K562 (cell line): Measurements from ENCODE around the gene BNIPL. TPM values are rescaled to one million over a fixed set of nuclear protein-coding genes. Genes with fewer than 3 reads are reported as not detected.

Experiments used
- ASH1L ChIP-seq: fragments of 450-650 bp; IDR thresholded peaks from 2 replicates; pipeline ENCODE4 v1.6.1; 2018; ENCODE audit warnings: borderline replicate concordance, mild to moderate bottlenecking, low read depth; ENCODE audit not compliant: partially characterized antibody
- CBX2 ChIP-seq: fragments of 200-600 bp; sonication (generic); IDR thresholded peaks from one replicate; pipeline ENCODE4 v1.6.1; 2012; ENCODE audit warnings: mild to moderate bottlenecking, low read length, inconsistent platforms; ENCODE audit not compliant: insufficient read depth, poor library complexity, severe bottlenecking
- HINFP ChIP-seq: fragments of 450-650 bp; conservative IDR thresholded peaks from 2 replicates; pipeline ENCODE4 v1.6.1; 2016; ENCODE audit warnings: missing genetic modification characterization, low read depth, mild to moderate bottlenecking, control low read depth, missing compliant biosample characterization
- HMGXB4 ChIP-seq: sonication (generic); formaldehyde crosslinking; IDR thresholded peaks from 2 replicates; pipeline ENCODE4 v1.8.1; 2023; ENCODE audit warnings: mild to moderate bottlenecking, missing genetic modification reagents
- KDM5B ChIP-seq: fragments of 200-600 bp; sonication (generic); IDR thresholded peaks from 2 replicates; pipeline ENCODE4 v1.6.1; 2012; ENCODE audit warnings: low read depth, mild to moderate bottlenecking, moderate library complexity, low read length, control low read depth, inconsistent platforms; ENCODE audit not compliant: insufficient replicate concordance
- LARP7 ChIP-seq: fragments of 450-650 bp; IDR thresholded peaks from 2 replicates; pipeline ENCODE4 v1.6.1; 2016
- NFRKB ChIP-seq: fragments of 450-650 bp; IDR thresholded peaks from 2 replicates; pipeline ENCODE4 v1.6.1; 2016; ENCODE audit warnings: low read depth
- TBL1XR1 ChIP-seq, 2 experiments: IDR thresholded peaks; 2 replicates each; pipeline ENCODE4 v1.6.1; 2012; ENCODE audit warnings: improper control_type of control experiment in 2 of 2, low read length in 2 of 2, mild to moderate bottlenecking in 1 of 2
- USF1 ChIP-seq: sonication (generic); formaldehyde crosslinking; IDR thresholded peaks from 2 replicates; pipeline ENCODE4 v1.9.0; 2022; ENCODE audit warnings: mild to moderate bottlenecking, missing genetic modification reagents
- VEZF1 ChIP-seq: fragments of 200-800 bp; sonication (Bioruptor generic); IDR thresholded peaks from 2 replicates; pipeline ENCODE4 v1.6.1; 2017; ENCODE audit warnings: missing genetic modification characterization, missing compliant biosample characterization
- ZBTB11 ChIP-seq, 3 experiments: fragments of 200-800 bp in 1 of 3; fragments of 250-450 bp in 1 of 3; fragments of 450-650 bp in 1 of 3; sonication (Bioruptor Pico) in 1 of 3; sonication (Bioruptor generic) in 1 of 3; formaldehyde crosslinking in 1 of 3; IDR thresholded peaks; 2 replicates each; pipeline versions ENCODE4 v1.6.1 to v1.8.0; 2016 to 2022; ENCODE audit warnings: mild to moderate bottlenecking in 2 of 3, missing genetic modification characterization in 2 of 3, missing compliant biosample characterization in 1 of 3, moderate library complexity in 1 of 3
- ZBTB34 ChIP-seq: fragments of 250-450 bp; sonication (Bioruptor Pico); IDR thresholded peaks from 2 replicates; pipeline ENCODE4 v1.8.0; 2021; ENCODE audit warnings: mild to moderate bottlenecking, moderate library complexity
- ZNF511 ChIP-seq: sonication (generic); formaldehyde crosslinking; IDR thresholded peaks from 2 replicates; pipeline ENCODE4 v1.8.0; 2022; ENCODE audit warnings: mild to moderate bottlenecking, missing genetic modification reagents
- polyA plus RNA-seq, 8 experiments: library from polyadenylated mRNA; depleted of rRNA in 4 of 8; stranded (reverse) in 5 of 8; unstranded in 3 of 8; fragments of >200 nt; fragmentation: Nextera tagmentation in 2 of 8; fragmentation: Illumina TruSeq in 1 of 8; extraction: Ambion mirVana in 2 of 8; extraction: Trizol in 1 of 8; gene quantifications; 2 replicates each; pipeline versions ENCODE4 v1.2.1 to v1.2.3, GENCODE V29; 2011 to 2014; ENCODE audit warnings: inconsistent platforms in 1 of 8, missing spikeins in 1 of 8
- total RNA-seq, 7 experiments: library from RNA; depleted of rRNA in 6 of 7; stranded (reverse); fragments of >200 nt in 6 of 7; fragmentation: Illumina TruSeq in 2 of 7; extraction: Trizol in 2 of 7; gene quantifications; 2 replicates each; pipeline versions ENCODE4 v1.2.1 to v1.2.3, GENCODE V29; 2011 to 2021; ENCODE audit warnings: low replicate concordance in 1 of 7

Gene BNIPL
- total and polyA plus RNA-seq, 9 of the 15 experiments (the other 6 are each of a cell fraction or from before 2014, with no cell fraction given), result 0.08 to 1.4 (median 0.68) TPM

GRCh38 chr1:151062741-151063371 is 26.5 kb downstream of the BNIPL start (continued):
- no peak for TF ChIP-seq CBX2
- TF ChIP-seq ASH1L, result no peak
- TF ChIP-seq KDM5B, result no peak
- TF ChIP-seq HINFP, result no peak
- TF ChIP-seq VEZF1 (CRISPR knock-in tag), result peak; percentile 31; the same call in 1 of the 2 replicates
- no peak for TF ChIP-seq HMGXB4 (CRISPR knock-in tag)
- TF ChIP-seq ZNF511 (CRISPR knock-in tag), result no peak
- TF ChIP-seq ZBTB11 (CRISPR knock-in tag; IDR thresholded peaks at IDR 0.05), result 0 out of 6 replicates have a peak, but pooled peaks of 1 of the 3 experiments have one; percentile 37
- no peak; a peak in 1 of 4 replicates for TF ChIP-seq TBL1XR1 (IDR thresholded peaks at IDR 0.05; ENCODE audit: low read length in 2 of 2)
- no peak for TF ChIP-seq NFRKB
- TF ChIP-seq ZBTB34 (CRISPR knock-in tag), result no peak
- no peak for TF ChIP-seq USF1 (CRISPR knock-in tag)
- no peak for TF ChIP-seq LARP7
